ENCODE measurements around the gene QPRT.
A peak's percentile ranks its signal among the peaks of the same experiment; 100 is the strongest.
"Not testable (repeated sequence)": the region's sequence is repeated elsewhere in the genome, so short reads cannot be mapped to it uniquely, and the experiment has no call there.

QPRT gene

DNA sequence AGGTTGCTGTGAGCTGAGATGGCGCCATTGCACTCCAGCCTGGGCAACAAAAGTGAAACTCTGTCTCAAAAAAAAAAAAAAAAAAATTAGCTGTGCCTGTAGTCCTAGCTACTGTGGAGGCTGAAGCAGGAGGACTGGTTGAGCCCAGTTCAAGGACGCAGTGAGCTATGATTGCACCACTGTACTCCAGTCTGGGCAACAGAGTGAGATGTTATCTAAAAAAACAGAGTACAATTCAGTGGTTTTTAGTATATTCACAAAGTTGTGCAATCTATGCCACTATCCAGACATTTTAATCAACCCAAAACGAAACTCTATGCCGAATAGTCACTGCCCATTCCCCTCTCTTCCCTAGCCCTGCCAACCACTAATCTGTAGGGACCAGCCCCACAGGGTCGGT, 41.7 kb downstream of the QPRT start:
- DNase-seq (ENCODE audit: low spot score) = no peak

GRCh38 chr16:29721167-29721879, 42.3 kb downstream of the QPRT start:
- peak; percentile 38 for DNase-seq (ENCODE audit: low spot score)

- DNase-seq (ENCODE audit: low spot score) = no peak
Measured at GRCh38 chr16:29726845-29727377, 47.9 kb downstream of the QPRT start.

- no peak for DNase-seq (ENCODE audit: low spot score)
Measured at GRCh38 chr16:29727452-29727851, 48.5 kb downstream of the QPRT start.

DNA sequence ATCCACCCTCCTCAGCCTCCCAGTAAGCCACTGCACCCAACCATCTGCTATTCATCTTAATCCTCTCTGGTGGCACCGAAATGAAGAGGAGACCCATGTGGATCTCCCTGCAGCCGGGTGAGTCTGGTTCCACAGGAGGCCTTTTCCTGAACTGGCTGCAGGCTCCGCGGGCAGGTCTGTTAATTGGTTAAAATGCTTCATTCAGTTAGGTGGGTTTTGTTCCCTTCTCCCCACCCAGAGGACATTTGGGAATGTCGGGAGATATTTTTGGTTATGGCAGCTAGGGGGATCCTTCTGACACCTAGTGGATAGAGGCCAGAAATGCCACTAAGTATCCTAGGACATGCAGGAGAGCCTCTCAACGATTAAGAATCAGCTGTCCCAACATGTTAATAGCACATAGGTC, 50.1 kb downstream of the QPRT start:
- peak; percentile 65 for DNase-seq (ENCODE audit: low spot score)

DNA sequence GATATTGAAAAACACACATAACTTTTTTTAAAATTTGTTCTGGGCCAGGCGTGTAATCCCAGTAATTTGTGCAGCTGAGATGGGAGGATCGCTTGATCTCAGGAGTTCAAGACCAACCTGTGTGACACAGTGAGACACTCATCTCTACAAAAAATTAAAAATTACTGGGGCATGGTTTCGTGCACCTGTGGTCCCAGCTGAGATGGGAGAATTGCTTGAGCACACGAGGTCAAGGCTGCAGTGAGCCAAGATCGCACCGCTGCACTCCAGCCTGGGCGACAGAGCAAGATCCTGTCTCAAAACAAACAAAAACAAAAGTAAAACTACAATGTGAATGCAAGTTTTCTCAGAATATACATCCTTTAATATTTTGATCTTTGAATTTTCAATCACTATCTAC, 51.7 kb downstream of the QPRT start:
- no peak for DNase-seq (ENCODE audit: low spot score)

DNA sequence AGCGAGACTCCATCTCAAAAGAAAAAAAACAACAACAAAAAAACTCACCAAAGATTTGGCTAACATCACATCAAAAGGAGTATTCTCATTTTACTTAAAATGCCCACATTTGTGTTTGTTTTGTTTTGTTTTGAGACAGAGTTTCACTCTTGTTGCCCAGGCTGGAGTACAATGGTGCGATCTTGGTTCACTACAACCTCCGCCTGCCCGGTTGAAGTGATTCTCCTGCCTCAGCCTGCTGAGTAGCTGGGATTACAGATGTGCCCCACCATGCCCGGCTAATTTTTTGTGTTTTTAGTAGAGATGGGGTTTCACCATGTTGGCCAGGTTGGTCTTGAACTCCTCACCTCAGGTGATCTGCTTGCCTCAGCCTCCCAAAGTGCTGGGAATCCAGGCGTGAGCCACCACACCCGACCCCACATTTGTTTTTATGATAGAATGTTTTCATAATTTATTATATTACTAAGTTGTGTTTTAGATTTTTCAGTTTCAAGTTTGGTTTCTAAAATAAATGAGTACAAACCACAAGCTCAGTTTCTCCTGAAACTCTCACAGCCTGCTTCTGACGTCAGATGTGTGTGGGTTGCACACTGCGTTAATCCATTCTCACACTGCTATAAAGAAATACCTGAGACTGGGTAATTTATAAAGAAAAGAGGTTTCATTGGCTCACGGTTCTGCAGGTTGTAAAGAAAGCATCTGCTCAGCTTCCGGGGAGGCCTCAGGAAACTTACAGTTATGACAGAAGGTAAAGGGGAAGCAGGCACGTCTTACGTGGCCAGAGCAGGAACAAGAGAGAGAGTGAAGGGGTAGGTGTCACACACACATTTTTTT, 53.0 kb downstream of the QPRT start:
- DNase-seq (ENCODE audit: low spot score) = not testable (repeated sequence)

GRCh38 chr16:29734786-29735185, 55.8 kb downstream of the QPRT start:
- DNase-seq (ENCODE audit: low spot score) = no peak

- DNase-seq (ENCODE audit: low spot score) = no peak
Measured at GRCh38 chr16:29736112-29736511, 57.1 kb downstream of the QPRT start.

DNA sequence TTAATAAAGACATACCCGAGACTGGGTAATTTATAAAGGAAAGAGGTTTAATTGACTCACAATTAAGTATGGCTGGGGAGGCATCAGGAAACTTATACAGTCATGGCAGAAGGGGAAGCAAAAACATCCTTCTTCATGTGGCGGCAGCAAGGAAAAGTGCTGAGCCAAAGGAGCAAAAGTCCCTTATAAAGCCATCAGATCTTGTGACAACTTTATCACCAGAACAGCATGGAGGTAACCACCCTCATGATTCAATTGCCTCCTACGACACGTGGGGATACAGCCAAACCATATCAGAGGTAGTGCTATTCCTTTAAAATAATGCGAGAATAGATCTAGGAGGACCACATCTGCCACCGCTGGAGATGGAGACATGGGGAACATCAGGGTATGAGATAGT, 57.8 kb downstream of the QPRT start:
- no peak for DNase-seq (ENCODE audit: low spot score)

DNA sequence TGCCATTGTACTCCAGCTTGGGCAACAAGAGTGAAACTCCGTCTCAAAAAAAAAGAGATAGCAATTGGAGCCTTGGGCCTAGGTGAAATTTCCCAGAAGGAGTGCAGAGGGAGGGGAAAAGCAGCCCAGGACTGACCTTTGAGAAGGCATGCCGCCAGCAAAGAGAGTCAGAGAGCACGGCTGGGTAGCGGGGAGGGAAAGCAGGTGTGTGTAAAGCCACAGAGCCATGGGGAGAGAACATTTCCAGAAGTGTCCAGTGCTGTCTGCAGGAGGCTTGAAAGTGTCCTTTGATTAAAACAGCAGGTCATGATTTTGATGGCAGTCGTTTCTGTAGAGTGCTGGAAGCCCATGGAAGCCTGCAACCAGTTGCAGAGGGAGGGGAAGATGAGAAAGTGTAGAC, 58.7 kb downstream of the QPRT start:
- no peak for DNase-seq (ENCODE audit: low spot score)

DNA sequence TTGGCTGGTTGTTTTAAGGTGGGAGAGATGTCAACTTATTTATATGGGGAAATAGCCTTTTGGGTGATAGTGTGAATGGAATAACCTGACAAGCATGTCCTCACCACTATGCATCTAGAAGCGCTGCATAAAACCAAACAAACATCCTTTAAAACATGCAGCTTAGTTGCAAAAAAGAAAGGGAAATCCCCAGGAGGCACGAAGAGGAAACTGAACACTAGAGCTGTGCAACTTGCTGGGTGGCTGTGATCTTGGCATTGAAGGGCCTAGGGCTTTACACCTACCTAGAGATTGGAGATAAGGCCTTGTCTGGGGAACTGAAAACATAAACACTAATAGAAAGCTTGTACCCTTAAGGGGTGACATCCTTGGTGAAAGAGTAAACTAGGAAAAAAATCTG, 59.5 kb downstream of the QPRT start:
- no peak for DNase-seq (ENCODE audit: low spot score)

DNA sequence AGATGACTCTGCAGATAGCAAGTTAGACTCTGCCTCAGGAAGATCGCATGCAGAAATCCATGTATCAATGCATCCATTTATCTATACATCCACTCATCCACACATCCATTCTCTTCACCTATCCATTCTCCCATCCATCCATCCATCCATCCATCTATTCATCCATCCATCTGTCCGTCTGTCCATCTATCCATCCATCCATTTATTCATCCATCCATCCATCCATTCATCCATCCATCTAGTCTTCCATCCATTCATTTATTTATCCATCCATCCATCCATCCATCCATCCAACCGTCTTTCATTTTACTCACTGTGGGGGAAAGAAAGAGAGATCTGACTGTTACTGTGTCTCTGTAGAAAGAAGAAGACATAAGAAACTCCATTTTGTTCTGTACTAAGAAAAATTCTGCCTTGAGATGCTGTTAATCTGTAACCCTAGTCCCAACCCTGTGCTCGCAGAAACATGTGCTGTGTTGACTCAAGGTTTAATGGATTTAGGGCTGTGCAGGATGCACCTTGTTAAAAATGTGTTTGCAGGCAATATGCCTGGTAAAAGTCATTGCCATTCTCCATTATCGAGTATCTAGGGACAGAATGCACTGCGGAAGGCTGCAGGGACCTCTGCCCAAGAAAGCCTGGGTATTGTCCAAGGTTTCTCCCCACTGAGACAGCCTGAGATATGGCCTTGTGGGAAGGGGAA, 61.1 kb downstream of the QPRT start:
- not testable (repeated sequence) for DNase-seq (ENCODE audit: low spot score)

DNA sequence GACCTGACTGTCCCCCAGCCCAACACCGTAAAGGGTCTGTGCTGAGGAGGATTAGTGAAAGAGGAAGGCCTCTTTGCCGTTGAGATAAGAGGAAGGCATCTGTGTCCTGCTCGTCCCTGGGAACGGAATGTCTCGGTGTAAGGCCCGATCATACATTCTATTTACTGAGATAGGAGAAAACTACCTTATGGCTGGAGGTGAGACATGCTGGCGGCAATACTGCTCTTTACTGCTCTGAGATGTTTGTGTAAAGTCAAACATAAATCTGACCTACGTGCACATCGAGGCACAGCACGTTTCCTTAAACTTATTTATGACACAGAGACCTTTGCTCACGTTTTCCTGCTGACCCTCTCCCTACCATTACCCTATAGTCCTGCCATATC, 61.6 kb downstream of the QPRT start:
- not testable (repeated sequence) for DNase-seq (ENCODE audit: low spot score)

DNA sequence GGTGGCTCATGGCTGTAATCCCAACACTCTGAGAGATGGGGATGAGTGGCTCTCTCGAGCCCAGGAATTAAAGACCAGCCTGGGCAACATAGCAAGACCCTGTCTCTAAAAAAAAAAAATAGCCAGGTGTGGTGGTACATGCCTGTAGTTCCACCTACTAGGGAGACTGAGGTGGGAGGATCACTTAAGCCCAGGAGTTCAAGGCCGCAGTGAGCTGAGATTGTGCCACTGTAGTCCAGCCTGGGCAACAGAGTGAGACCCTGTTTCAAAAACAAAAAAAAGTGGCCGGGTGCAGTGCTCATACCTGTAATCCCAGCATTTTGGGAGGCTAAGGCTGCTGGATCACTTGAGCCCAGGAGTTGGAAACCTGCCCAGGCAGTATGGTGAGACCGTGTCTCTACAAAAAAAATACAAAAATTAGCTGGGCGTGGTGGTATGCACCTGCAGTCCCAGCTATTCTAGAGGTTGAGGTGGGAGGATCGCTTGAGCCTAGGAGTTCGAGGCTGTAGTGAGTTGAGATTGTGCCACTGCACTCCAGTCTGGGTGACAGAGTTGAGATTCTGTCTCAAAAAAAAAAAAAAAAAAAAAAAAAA, 63.8 kb downstream of the QPRT start:
- DNase-seq (ENCODE audit: low spot score) = no peak

- no peak for DNase-seq (ENCODE audit: low spot score)
Measured at GRCh38 chr16:29743475-29743826, 64.5 kb downstream of the QPRT start.

DNA sequence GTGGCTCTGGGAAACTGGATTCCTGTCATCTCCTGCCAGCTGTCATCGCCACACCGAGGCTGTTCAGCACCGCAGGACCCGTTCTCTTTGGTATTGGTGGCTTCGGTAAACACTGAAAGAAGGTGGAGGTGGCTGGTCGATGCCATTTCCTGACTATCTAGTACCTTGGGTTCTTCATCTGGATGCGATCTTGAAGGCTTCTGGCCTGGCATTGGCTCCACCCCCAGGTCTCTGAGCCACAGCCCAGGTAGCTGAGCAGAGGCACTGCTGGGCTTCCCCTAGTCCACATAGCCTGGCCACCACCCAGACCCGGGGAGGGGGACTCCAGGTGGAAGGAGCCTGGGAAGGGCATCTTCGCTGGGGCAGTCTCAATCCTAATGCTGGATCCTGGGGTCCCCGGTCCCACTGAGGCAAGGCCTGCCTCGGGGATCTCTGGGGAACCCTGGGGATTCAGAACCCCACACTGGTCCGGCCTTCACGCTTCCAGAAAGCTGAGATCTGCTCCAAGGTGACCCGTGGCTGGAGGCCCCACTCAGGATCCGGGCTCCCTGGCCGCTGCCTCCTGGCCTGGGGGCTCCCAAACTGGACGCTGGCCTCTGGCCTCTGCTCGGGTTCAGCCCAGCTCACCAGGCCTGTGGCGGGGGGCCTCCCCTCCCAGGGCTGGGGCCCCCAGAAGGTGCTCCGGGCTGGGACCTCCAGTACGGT, 65.0 kb downstream of the QPRT start:
- no peak for DNase-seq (ENCODE audit: low spot score)

DNA sequence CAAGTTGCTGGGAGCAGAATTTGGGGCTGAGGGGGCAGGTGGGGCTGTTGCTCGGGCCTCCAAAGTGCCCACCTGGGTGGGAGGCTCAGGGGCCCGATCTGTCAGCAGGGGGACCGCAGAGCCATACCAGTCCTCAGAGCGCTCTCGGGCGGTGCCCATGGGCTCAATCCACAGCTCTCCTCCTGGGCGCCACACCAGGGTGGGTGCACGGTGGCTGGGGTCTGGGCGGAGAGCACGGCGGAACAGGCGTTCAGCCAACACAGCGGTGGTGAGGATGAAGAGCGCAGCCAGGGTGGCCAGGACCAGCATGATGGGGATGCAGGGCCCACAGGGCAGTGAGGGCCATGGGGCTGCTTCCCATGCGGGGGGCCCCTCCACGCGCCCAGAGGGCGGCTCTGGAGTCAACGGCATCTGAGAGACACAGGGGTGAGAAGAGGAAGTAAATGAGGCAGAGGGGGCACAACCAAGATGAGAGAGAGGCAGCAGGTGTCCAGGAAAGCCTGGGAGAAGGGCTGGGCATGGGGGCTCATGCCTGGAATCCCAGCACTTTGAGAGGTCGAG, 65.6 kb downstream of the QPRT start:
- DNase-seq (ENCODE audit: low spot score) = no peak

- DNase-seq (ENCODE audit: low spot score) = no peak
Measured at GRCh38 chr16:29745121-29745852, 66.3 kb downstream of the QPRT start.

GRCh38 chr16:29745853-29746345, 66.9 kb downstream of the QPRT start, which contains the start of gene C16orf54:
TSS of gene C16orf54 (minus strand) at chr16:29745990. CDS start at chr16:29744951, 1,039 bp downstream.
- DNase-seq (ENCODE audit: low spot score) = no peak
